GM12878 (cell line): ENCODE results near the gene UBP1. TPM values are rescaled to one million over a fixed set of nuclear protein-coding genes. Genes with fewer than 3 reads are reported as not detected.

Source experiments
- ATAC-seq: fragments of 200-7000 bp; cut with Tn5 transposase; 3 replicates; pipeline ENCODE4 v1.9.1; 2020; ENCODE audit warnings: mild to moderate bottlenecking, moderate library complexity
- BruUV-seq: library from RNA; stranded (reverse); fragments of 400-500 nt; replicated peaks from 2 replicates; lab custom pipeline; 2021; lab: Mats Ljungman, UMichigan
- CTCF ChIA-PET: fragments of 300-600 bp; sonication (Branson Sonifier 250); formaldehyde crosslinking; extraction: SDS; loops from one replicate; lab custom pipeline; 2021; ENCODE audit warnings: inconsistent platforms; lab: Yijun Ruan, JAX
- POLR2A ChIA-PET: fragments of 350-600 bp; formaldehyde crosslinking; extraction: SDS; loops from one replicate; lab custom pipeline; 2021; ENCODE audit warnings: inconsistent platforms; lab: Charles Lee
- RAD21 ChIA-PET: fragments of 300-600 bp; sonication (Branson Sonifier 250); formaldehyde crosslinking; loops from one replicate; lab custom pipeline; 2023; ENCODE audit warnings: antibody characterized with exemption; ENCODE audit not compliant: unreplicated experiment; lab: Charles Lee
- SMC1A ChIA-PET: fragments of 300-600 bp; sonication (Branson Sonifier 250); formaldehyde crosslinking; loops from one replicate; lab custom pipeline; 2023; ENCODE audit not compliant: unreplicated experiment, uncharacterized antibody; lab: Charles Lee
- DNase-seq: peaks from one replicate; pipeline ENCODE4 v3.0.0-alpha.2; 2011; ENCODE audit warnings: low read depth, low spot score
- FAIRE-seq: peaks from 3 replicates; lab custom pipeline; 2011; peaks lifted over from hg19 to GRCh38; lab: Jason Lieb, UNC
- H2AFZ ChIP-seq: 2 replicates; pipeline ENCODE4 v1.6.0; 2011; ENCODE audit warnings: low read depth, low read length, control low read depth; ENCODE audit not compliant: control insufficient read depth
- H3K27ac ChIP-seq: 2 replicates; pipeline ENCODE4 v1.5.1; 2011; ENCODE audit warnings: control low read depth; ENCODE audit not compliant: control insufficient read depth, insufficient read depth
- H3K27me3 ChIP-seq, 2 experiments: replicated peaks in 1 of 2; 2 replicates each; pipeline versions ENCODE4 v1.6.0 to v1.6.1; 2011; ENCODE audit warnings: low read length in 1 of 2; ENCODE audit not compliant: control insufficient read depth in 2 of 2, insufficient read depth in 2 of 2
- H3K36me3 ChIP-seq, 2 experiments: 2 replicates each; pipeline ENCODE4 v1.5.1; 2011; ENCODE audit warnings: low read length in 1 of 2; ENCODE audit not compliant: control insufficient read depth in 2 of 2, insufficient read depth in 2 of 2
- H3K4me1 ChIP-seq: 2 replicates; pipeline ENCODE4 v1.6.1; 2011; ENCODE audit warnings: mild to moderate bottlenecking, low read length, moderate library complexity, mixed read lengths; ENCODE audit not compliant: control insufficient read depth, insufficient read depth
- H3K4me2 ChIP-seq: 2 replicates; pipeline ENCODE4 v1.6.0; 2011; ENCODE audit warnings: control low read depth; ENCODE audit not compliant: control insufficient read depth, insufficient read depth
- H3K4me3 ChIP-seq: fragments of 200-600 bp; sonication (generic); 2 replicates; pipeline ENCODE4 v1.5.1; 2016
- H3K79me2 ChIP-seq: 2 replicates; pipeline ENCODE4 v1.6.0; 2011; ENCODE audit warnings: low read length; ENCODE audit not compliant: control insufficient read depth, insufficient read depth
- H3K9ac ChIP-seq: 2 replicates; pipeline ENCODE4 v1.8.0; 2011; ENCODE audit warnings: low read length, control low read depth, mixed read lengths; ENCODE audit not compliant: control insufficient read depth, insufficient read depth
- H3K9me3 ChIP-seq: replicated peaks from 3 replicates; pipeline ENCODE4 v1.5.1; 2011; ENCODE audit warnings: mild to moderate bottlenecking, low read length; ENCODE audit not compliant: control insufficient read depth, insufficient read depth
- H4K20me1 ChIP-seq: 2 replicates; pipeline ENCODE4 v1.6.0; 2011; ENCODE audit not compliant: control insufficient read depth, insufficient read depth
- CREM ChIP-seq: IDR thresholded peaks from 2 replicates; pipeline ENCODE4 v1.6.1; 2014; ENCODE audit warnings: antibody characterized with exemption, low read depth
- EED ChIP-seq: sonication (generic); IDR thresholded peaks from 2 replicates; pipeline ENCODE4 v1.6.1; 2016; ENCODE audit warnings: antibody characterized with exemption, low read depth
- NR2C2 ChIP-seq: IDR thresholded peaks from 2 replicates; pipeline ENCODE4 v1.6.1; 2011; ENCODE audit warnings: borderline replicate concordance, low read depth; ENCODE audit not compliant: control insufficient read depth, insufficient read length
- POLR2AphosphoS2 ChIP-seq: IDR thresholded peaks from 2 replicates; pipeline ENCODE4 v1.6.1; 2011; ENCODE audit warnings: low read depth, mild to moderate bottlenecking, low read length, improper control_type of control experiment, moderate library complexity
- RELA ChIP-seq: fragments of 450-650 bp; IDR thresholded peaks from 2 replicates; pipeline ENCODE4 v1.8.0; 2014; ENCODE audit warnings: borderline replicate concordance; ENCODE audit not compliant: partially characterized antibody
- SMAD1 ChIP-seq: fragments of 450-650 bp; IDR thresholded peaks from 2 replicates; pipeline ENCODE4 v1.6.1; 2018; ENCODE audit warnings: mild to moderate bottlenecking, low read depth; ENCODE audit not compliant: partially characterized antibody
- TCF12 ChIP-seq: IDR thresholded peaks from 2 replicates; pipeline ENCODE4 v1.6.1; 2011; ENCODE audit warnings: low read depth, mild to moderate bottlenecking, low read length
- YBX1 ChIP-seq: fragments of 450-650 bp; IDR thresholded peaks from 2 replicates; pipeline ENCODE4 v1.6.1; 2016; ENCODE audit warnings: antibody characterized with exemption
- WGBS: methylation state at CpG from one replicate; pipeline ENCODE4 v1.1.6; 2016; ENCODE audit warnings: low lambda C conversion rate; ENCODE audit not compliant: insufficient replicate concordance, insufficient coverage; ENCODE audit errors: missing lambda C conversion rate; 5-methylcytosine and 5-hydroxymethylcytosine counted together
- in situ Hi-C: fragments of 300-500 bp; cut with MboI; formaldehyde crosslinking; loops from 9 replicates; pipeline ENCODE4 v1.14.3; 2018; ENCODE audit warnings: mixed read lengths
- intact Hi-C: fragments of 100-400 bp; cut with micrococcal nuclease; formaldehyde crosslinking; loops from one replicate; pipeline ENCODE4 v1.14.2; 2022; ENCODE audit not compliant: unreplicated experiment
- polyA plus RNA-seq, 11 experiments: library from polyadenylated mRNA; depleted of rRNA in 4 of 11; unstranded in 6 of 11; stranded (reverse) in 5 of 11; fragments of >200 nt; fragmentation: Nextera tagmentation in 4 of 11; fragmentation: Illumina TruSeq in 1 of 11; extraction: Ambion mirVana in 4 of 11; extraction: Trizol in 1 of 11; gene quantifications; 1 replicate in 1 of 11; 2 replicates in 10 of 11; pipeline versions ENCODE4 v1.2.1 to v1.2.3, GENCODE V29; 2011 to 2016; ENCODE audit warnings: inconsistent platforms in 2 of 11, missing spikeins in 2 of 11, low read depth in 1 of 11
- total RNA-seq, 4 experiments: library from RNA; depleted of rRNA in 3 of 4; stranded (reverse); fragments of >200 nt in 3 of 4; fragmentation: Illumina TruSeq in 1 of 4; extraction: Trizol in 1 of 4; gene quantifications; 2 replicates each; pipeline versions ENCODE4 v1.2.1 to v1.2.3, GENCODE V29; 2013 to 2021
- TF ChIP-seq, protein P1 (sequence below): fragments of 450-650 bp; conservative IDR thresholded peaks from 2 replicates; pipeline ENCODE4 v1.6.1; 2017; ENCODE audit warnings: mild to moderate bottlenecking, moderate library complexity
- TF ChIP-seq, protein P2 (sequence below): IDR thresholded peaks from 2 replicates; pipeline ENCODE4 v1.6.1; 2012; ENCODE audit warnings: low read length, inconsistent platforms

Gene UBP1
- total and polyA plus RNA-seq, 10 of the 15 experiments (the other 5 are each of a cell fraction or from before 2014, with no cell fraction given): 9.3 to 93.6 (median 52.4) TPM

DNA sequence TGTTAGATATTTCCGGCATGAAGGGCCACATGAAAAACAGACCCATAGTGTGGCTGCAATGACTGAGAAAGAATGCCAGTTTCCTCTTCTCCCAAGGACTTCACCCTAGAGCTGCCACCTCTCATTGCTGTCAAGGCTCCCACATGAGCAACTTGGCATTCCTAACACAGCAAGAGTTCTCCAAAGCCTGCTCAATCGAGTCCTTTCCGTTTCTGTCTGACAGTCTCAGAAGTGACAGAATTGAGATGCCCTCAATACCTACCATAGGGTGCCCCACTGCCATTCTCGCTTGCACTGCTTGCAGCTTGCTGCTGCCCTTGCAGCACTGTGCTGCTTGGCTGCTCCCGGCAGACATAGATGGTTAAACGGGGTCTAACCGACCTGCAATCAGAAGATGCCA lies 44.3 kb downstream of the UBP1 start:
- ChIA-PET CTCF (interaction anchor here (0.6 to 2.4 kb wide), 4 partner anchors 23 to 316 kb away, joined by 3 to 7 read pairs (median 4); no protein-coding TSS in a partner anchor), RAD21 (interaction anchor here (0.6 to 0.7 kb wide), 2 partner anchors 19 to 270 kb away, joined by 3 to 4 read pairs; no protein-coding TSS in a partner anchor), SMC1A (no interaction called here), POLR2A (interaction anchor here (0.6 kb wide), 2 partner anchors 9 to 11 kb away, joined by 4 to 6 read pairs; no protein-coding TSS in a partner anchor)
- no peak overlapping the region for H3K4me2 ChIP-seq
- H4K20me1 ChIP-seq: no peaks in the 10 kb centered on the region
- H3K79me2 ChIP-seq: no peaks in the 10 kb centered on the region
- FAIRE-seq: no peak
- DNase-seq: no peak
- no TSS peak for BruUV-seq
- no peak for TF ChIP-seq TCF12
- no peak for TF ChIP-seq NR2C2
- TF ChIP-seq CREM: no peak
- TF ChIP-seq EED: no peak
- TF ChIP-seq, protein P1, sequence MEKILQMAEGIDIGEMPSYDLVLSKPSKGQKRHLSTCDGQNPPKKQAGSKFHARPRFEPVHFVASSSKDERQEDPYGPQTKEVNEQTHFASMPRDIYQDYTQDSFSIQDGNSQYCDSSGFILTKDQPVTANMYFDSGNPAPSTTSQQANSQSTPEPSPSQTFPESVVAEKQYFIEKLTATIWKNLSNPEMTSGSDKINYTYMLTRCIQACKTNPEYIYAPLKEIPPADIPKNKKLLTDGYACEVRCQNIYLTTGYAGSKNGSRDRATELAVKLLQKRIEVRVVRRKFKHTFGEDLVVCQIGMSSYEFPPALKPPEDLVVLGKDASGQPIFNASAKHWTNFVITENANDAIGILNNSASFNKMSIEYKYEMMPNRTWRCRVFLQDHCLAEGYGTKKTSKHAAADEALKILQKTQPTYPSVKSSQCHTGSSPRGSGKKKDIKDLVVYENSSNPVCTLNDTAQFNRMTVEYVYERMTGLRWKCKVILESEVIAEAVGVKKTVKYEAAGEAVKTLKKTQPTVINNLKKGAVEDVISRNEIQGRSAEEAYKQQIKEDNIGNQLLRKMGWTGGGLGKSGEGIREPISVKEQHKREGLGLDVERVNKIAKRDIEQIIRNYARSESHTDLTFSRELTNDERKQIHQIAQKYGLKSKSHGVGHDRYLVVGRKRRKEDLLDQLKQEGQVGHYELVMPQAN: no peak
- TF ChIP-seq RELA: no peak
- no peak for TF ChIP-seq YBX1
- TF ChIP-seq POLR2AphosphoS2: no peak
- TF ChIP-seq, protein P2, sequence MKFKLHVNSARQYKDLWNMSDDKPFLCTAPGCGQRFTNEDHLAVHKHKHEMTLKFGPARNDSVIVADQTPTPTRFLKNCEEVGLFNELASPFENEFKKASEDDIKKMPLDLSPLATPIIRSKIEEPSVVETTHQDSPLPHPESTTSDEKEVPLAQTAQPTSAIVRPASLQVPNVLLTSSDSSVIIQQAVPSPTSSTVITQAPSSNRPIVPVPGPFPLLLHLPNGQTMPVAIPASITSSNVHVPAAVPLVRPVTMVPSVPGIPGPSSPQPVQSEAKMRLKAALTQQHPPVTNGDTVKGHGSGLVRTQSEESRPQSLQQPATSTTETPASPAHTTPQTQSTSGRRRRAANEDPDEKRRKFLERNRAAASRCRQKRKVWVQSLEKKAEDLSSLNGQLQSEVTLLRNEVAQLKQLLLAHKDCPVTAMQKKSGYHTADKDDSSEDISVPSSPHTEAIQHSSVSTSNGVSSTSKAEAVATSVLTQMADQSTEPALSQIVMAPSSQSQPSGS: no peak
- TF ChIP-seq SMAD1: no peak
- H3K4me1 ChIP-seq: no peaks in the 10 kb centered on the region
- intact Hi-C loops: no loop called here
- no peak overlapping the region for H3K27ac ChIP-seq
- H3K4me3 ChIP-seq: no peak overlapping the region
- no peaks in the 10 kb centered on the region for H3K27me3 ChIP-seq
- 92% methylated on average over 7 of the region's 7 CpGs for WGBS
- H2AFZ ChIP-seq: no peak overlapping the region
- in situ Hi-C loops: no loop called here
- H3K9ac ChIP-seq: no peak overlapping the region
- ATAC-seq: no peak
- no peaks in the 10 kb centered on the region for H3K9me3 ChIP-seq
- peaks cover 17 to 48% of the 10 kb centered on the region in 2 experiments for H3K36me3 ChIP-seq
